Measurements from ENCODE around the gene ZDHHC20. TPM values are rescaled to one million over a fixed set of nuclear protein-coding genes. Genes with fewer than 3 reads are reported as not detected.

Gene ZDHHC20
- polyA plus RNA-seq, 3 donors from 2014 or later = 23.8 to 67.7 (median 61.3) TPM

GRCh38 chr13:21322988-21323387 is 136.1 kb downstream of the ZDHHC20 start:
- peaks cover 2 to 5% (median 2%) of the 10 kb centered on the region in 3 donors for H3K27me3 Mint-ChIP-seq (ENCODE audit: low read depth in 3 of 3)
- peaks cover 6 to 10% of the 10 kb centered on the region in 2 donors for H3K4me1 Mint-ChIP-seq
- H3K9me3 Mint-ChIP-seq = peaks cover 0 to 1% (median 0%) of the 10 kb centered on the region in 6 donors

More at GRCh38 chr13:21322988-21323387, 136.1 kb downstream of the ZDHHC20 start:
- Mint-ChIP-seq H3K36me3 (peaks cover 0 to 6% (median 3%) of the 10 kb centered on the region in 3 donors), H3K27ac (no peak overlapping the region), H3K4me3 (no peak overlapping the region)
- no peak for DNase-seq

Other genes with a start within 250 kb of the ZDHHC20 start
- gene MICU2, start 144.9 kb upstream of the ZDHHC20 start, polyA plus RNA-seq = 10 to 100 TPM; 38.6 to 53.3 (median 39.3) TPM
- gene FGF9, start 211.8 kb upstream of the ZDHHC20 start, polyA plus RNA-seq = under 1 TPM in 2 of 3 donors, not detected in 1; 0.26 to 0.40 TPM

Data from immature natural killer cell (primary cell).